HEK293 (cell line): ENCODE data around the gene P2RX7.

Experiments
- CTCF ChIA-PET: fragments of 350-600 bp; formaldehyde crosslinking; extraction: SDS; loops from one replicate; lab custom pipeline; 2021; ENCODE audit warnings: antibody characterized with exemption; lab: Yijun Ruan, JAX
- POLR2A ChIA-PET: fragments of 300-600 bp; formaldehyde crosslinking; extraction: SDS; loops from one replicate; lab custom pipeline; 2020; ENCODE audit warnings: antibody characterized with exemption, inconsistent platforms; lab: Yijun Ruan, JAX
- H3K27ac ChIP-seq: fragments of 200-500 bp; sonication (Bioruptor generic); 2 replicates; pipeline ENCODE4 v1.5.1; 2014; ENCODE audit warnings: low read depth, low read length, control low read depth, inconsistent platforms; ENCODE audit errors: extremely low read depth
- H3K36me3 ChIP-seq, 2 experiments: fragments of 200-500 bp in 1 of 2; sonication (Bioruptor generic) in 1 of 2; 1 replicate in 1 of 2; 2 replicates in 1 of 2; pipeline ENCODE4 v1.5.1; 2014 to 2017; ENCODE audit warnings: inconsistent platforms in 2 of 2, low read length in 2 of 2; ENCODE audit not compliant: control insufficient read depth in 2 of 2, insufficient read depth in 1 of 2
- H3K4me1 ChIP-seq: fragments of 200-500 bp; sonication (Bioruptor generic); 2 replicates; pipeline ENCODE4 v1.5.1; 2014; ENCODE audit warnings: mild to moderate bottlenecking, low read length, inconsistent platforms; ENCODE audit not compliant: control insufficient read depth, insufficient read depth
- H3K4me3 ChIP-seq: 2 replicates; pipeline ENCODE4 v1.5.1; 2011; ENCODE audit warnings: low read depth, mild to moderate bottlenecking, control low read depth, low read length, moderate library complexity
- H3K9me3 ChIP-seq: fragments of 200-500 bp; sonication (Bioruptor generic); 2 replicates; pipeline ENCODE4 v1.5.1; 2014; ENCODE audit warnings: low read depth, low read length, inconsistent platforms; ENCODE audit not compliant: control insufficient read depth, insufficient read depth
- GLI2 ChIP-seq: fragments of 450-650 bp; formaldehyde crosslinking; IDR thresholded peaks from 2 replicates; pipeline ENCODE4; 2017; ENCODE audit warnings: missing biosample characterization, missing genetic modification characterization, low read depth, borderline replicate concordance
- GLIS2 ChIP-seq: fragments of 450-650 bp; formaldehyde crosslinking; IDR thresholded peaks from 2 replicates; pipeline ENCODE4 v1.5.1; 2016; ENCODE audit warnings: missing biosample characterization, missing genetic modification characterization
- PRDM6 ChIP-seq: fragments of 450-650 bp; formaldehyde crosslinking; IDR thresholded peaks from 2 replicates; pipeline ENCODE4 v1.5.1; 2017; ENCODE audit warnings: missing biosample characterization, missing genetic modification characterization
- TCF7L2 ChIP-seq: IDR thresholded peaks from 2 replicates; pipeline ENCODE4 v1.6.1; 2011; ENCODE audit warnings: low read depth, mild to moderate bottlenecking, inconsistent platforms, low read length, moderate library complexity, borderline replicate concordance
- WT1 ChIP-seq: fragments of 450-650 bp; formaldehyde crosslinking; IDR thresholded peaks from 2 replicates; pipeline ENCODE4 v1.5.1; 2016; ENCODE audit warnings: missing biosample characterization, missing genetic modification characterization
- ZEB2 ChIP-seq: fragments of 450-650 bp; formaldehyde crosslinking; IDR thresholded peaks from 2 replicates; pipeline ENCODE4 v1.5.1; 2016; ENCODE audit warnings: missing biosample characterization, missing genetic modification characterization
- ZFHX2 ChIP-seq: fragments of 450-650 bp; formaldehyde crosslinking; conservative IDR thresholded peaks from 2 replicates; pipeline ENCODE4 v1.5.1; 2016; ENCODE audit warnings: missing biosample characterization, missing genetic modification characterization
- ZNF175 ChIP-seq: fragments of 450-650 bp; formaldehyde crosslinking; IDR thresholded peaks from 2 replicates; pipeline ENCODE4 v1.5.1; 2016; ENCODE audit warnings: missing biosample characterization, missing genetic modification characterization
- ZNF18 ChIP-seq: fragments of 450-650 bp; formaldehyde crosslinking; IDR thresholded peaks from 2 replicates; pipeline ENCODE4 v1.5.1; 2016; ENCODE audit warnings: missing biosample characterization, missing genetic modification characterization
- ZNF202 ChIP-seq: fragments of 450-650 bp; formaldehyde crosslinking; IDR thresholded peaks from 2 replicates; pipeline ENCODE4 v1.5.1; 2016; ENCODE audit warnings: missing biosample characterization, missing genetic modification characterization, borderline replicate concordance
- ZNF23 ChIP-seq: fragments of 450-650 bp; formaldehyde crosslinking; IDR thresholded peaks from 2 replicates; pipeline ENCODE4 v1.5.1; 2016; ENCODE audit warnings: missing biosample characterization, missing genetic modification characterization, borderline replicate concordance
- ZNF266 ChIP-seq: fragments of 450-650 bp; formaldehyde crosslinking; IDR thresholded peaks from 2 replicates; pipeline ENCODE4 v1.5.1; 2016; ENCODE audit warnings: missing biosample characterization, missing genetic modification characterization, low read depth
- ZNF350 ChIP-seq: fragments of 450-650 bp; formaldehyde crosslinking; IDR thresholded peaks from 2 replicates; pipeline ENCODE4 v1.5.0; 2017; ENCODE audit warnings: missing biosample characterization, mild to moderate bottlenecking, missing genetic modification characterization
- ZNF398 ChIP-seq: fragments of 450-650 bp; formaldehyde crosslinking; IDR thresholded peaks from 2 replicates; pipeline ENCODE4 v1.5.1; 2017; ENCODE audit warnings: missing biosample characterization, missing genetic modification characterization
- ZNF488 ChIP-seq: fragments of 450-650 bp; formaldehyde crosslinking; IDR thresholded peaks from 2 replicates; pipeline ENCODE4 v1.5.1; 2016; ENCODE audit warnings: missing biosample characterization, missing genetic modification characterization
- ZNF514 ChIP-seq: fragments of 450-650 bp; formaldehyde crosslinking; IDR thresholded peaks from 2 replicates; pipeline ENCODE4 v1.5.1; 2016; ENCODE audit warnings: missing biosample characterization, missing genetic modification characterization
- ZNF529 ChIP-seq: fragments of 450-650 bp; formaldehyde crosslinking; IDR thresholded peaks from 2 replicates; pipeline ENCODE4 v1.5.1; 2017; ENCODE audit warnings: missing genetic modification characterization, missing biosample characterization; ENCODE audit not compliant: insufficient replicate concordance
- ZNF585B ChIP-seq: fragments of 450-650 bp; formaldehyde crosslinking; IDR thresholded peaks from 2 replicates; pipeline ENCODE4 v1.5.1; 2016; ENCODE audit warnings: missing biosample characterization, missing genetic modification characterization
- ZNF624 ChIP-seq: fragments of 450-650 bp; formaldehyde crosslinking; IDR thresholded peaks from 2 replicates; pipeline ENCODE4 v1.5.1; 2017; ENCODE audit warnings: missing biosample characterization, missing genetic modification characterization
- ZNF626 ChIP-seq: fragments of 450-650 bp; sonication (Bioruptor Pico); formaldehyde crosslinking; IDR thresholded peaks from 2 replicates; pipeline ENCODE4 v1.5.1; 2018; ENCODE audit warnings: missing biosample characterization, missing genetic modification characterization, inconsistent platforms
- ZNF658 ChIP-seq: fragments of 450-650 bp; formaldehyde crosslinking; IDR thresholded peaks from 2 replicates; pipeline ENCODE4; 2016; ENCODE audit warnings: missing biosample characterization, missing genetic modification characterization
- ZNF670 ChIP-seq: fragments of 450-650 bp; formaldehyde crosslinking; IDR thresholded peaks from 2 replicates; pipeline ENCODE4 v1.5.1; 2016; ENCODE audit warnings: missing biosample characterization, missing genetic modification characterization, low read depth
- ZNF843 ChIP-seq: fragments of 450-650 bp; formaldehyde crosslinking; IDR thresholded peaks from 2 replicates; pipeline ENCODE4 v1.5.1; 2016; ENCODE audit warnings: missing biosample characterization, missing genetic modification characterization
- TF ChIP-seq, protein P1 (sequence below): fragments of 450-650 bp; formaldehyde crosslinking; IDR thresholded peaks from 2 replicates; pipeline ENCODE4 v1.5.1; 2016; ENCODE audit warnings: missing biosample characterization, missing genetic modification characterization, borderline replicate concordance

Gene P2RX7

GRCh38 chr12:121227294-121227693 is 94.6 kb downstream of the P2RX7 start:
- H3K9me3 ChIP-seq: no peaks in the 10 kb centered on the region
- H3K4me1 ChIP-seq: no peaks in the 10 kb centered on the region
- POLR2A ChIA-PET: no interaction called here
- TF ChIP-seq ZNF658 (no peak), ZNF175 (tag by site-specific recombination) (no peak), ZNF514 (no peak), WT1 (no peak), ZEB2 (tag by site-specific recombination) (no peak), ZFHX2 (no peak), ZNF23 (tag by site-specific recombination) (no peak), ZNF585B (tag by site-specific recombination) (no peak), ZNF626 (tag by site-specific recombination) (no peak), PRDM6 (tag by site-specific recombination) (no peak), ZNF202 (no peak), ZNF529 (tag by site-specific recombination) (no peak), ZNF488 (no peak), ZNF350 (tag by site-specific recombination) (no peak), GLI2 (tag by site-specific recombination) (no peak), ZNF624 (no peak), ZNF18 (tag by site-specific recombination) (no peak)
- H3K36me3 ChIP-seq: peaks cover 8 to 42% of the 10 kb centered on the region in 2 experiments; a peak in 2 of 3 replicates
- no peak overlapping the region for H3K27ac ChIP-seq
- H3K4me3 ChIP-seq: no peak overlapping the region
- CTCF ChIA-PET: interaction anchor here (0.7 kb wide), 1 partner anchor 251 kb away, joined by 3 read pairs; no protein-coding TSS in a partner anchor

DNA sequence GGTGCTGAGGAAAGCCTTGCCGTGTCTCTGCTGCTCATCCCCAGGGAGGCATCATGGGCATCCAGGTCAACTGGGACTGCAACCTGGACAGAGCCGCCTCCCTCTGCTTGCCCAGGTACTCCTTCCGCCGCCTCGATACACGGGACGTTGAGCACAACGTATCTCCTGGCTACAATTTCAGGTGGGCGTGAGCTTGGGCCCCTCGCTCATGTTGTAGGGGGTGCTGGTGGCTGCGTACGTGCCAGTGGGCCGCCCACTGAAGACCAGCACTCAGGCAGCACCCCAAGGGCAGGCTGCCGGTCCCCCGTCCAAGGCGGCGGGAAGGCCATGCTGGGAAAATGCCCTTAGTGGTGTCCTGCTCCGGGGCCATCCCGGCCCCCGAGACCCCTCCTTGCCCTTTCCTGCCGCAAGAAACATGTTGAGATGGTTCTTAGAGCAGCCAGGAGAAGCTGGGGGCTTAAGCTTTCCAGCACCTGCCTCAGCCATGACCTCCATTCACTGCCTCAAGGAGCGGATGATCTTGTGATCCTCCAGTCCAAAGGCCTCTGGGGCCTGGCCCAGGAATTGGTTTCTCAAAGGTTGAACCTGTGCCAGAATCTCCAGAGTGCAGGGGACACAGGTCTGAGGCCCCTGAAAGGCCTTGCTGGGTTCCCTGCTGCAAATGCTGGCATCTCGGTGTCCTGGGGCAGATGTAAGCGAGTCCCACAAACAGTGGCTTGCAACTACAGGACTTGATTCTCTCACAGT is 96.4 kb downstream of the P2RX7 start:
- POLR2A ChIA-PET: no interaction called here
- CTCF ChIA-PET: interaction anchor here (0.6 to 2.1 kb wide), 5 partner anchors 10 to 167 kb away, joined by 3 to 12 read pairs (median 9); no protein-coding TSS in a partner anchor
- Histone ChIP-seq H3K4me3 (no peak overlapping the region), H3K4me1 (no peaks in the 10 kb centered on the region), H3K9me3 (no peaks in the 10 kb centered on the region), H3K36me3 (peaks cover 8 to 43% of the 10 kb centered on the region in 2 experiments; a peak in 2 of 3 replicates), H3K27ac (peak overlapping the region; percentile 22; the same call in 1 of the 2 replicates)
- no peak for TF ChIP-seq TCF7L2
- TF ChIP-seq ZNF266 (tag by site-specific recombination): no peak
- TF ChIP-seq GLIS2: no peak
- no peak for TF ChIP-seq ZNF398 (tag by site-specific recombination)
- TF ChIP-seq ZNF670 (tag by site-specific recombination): no peak
- TF ChIP-seq, protein P1, sequence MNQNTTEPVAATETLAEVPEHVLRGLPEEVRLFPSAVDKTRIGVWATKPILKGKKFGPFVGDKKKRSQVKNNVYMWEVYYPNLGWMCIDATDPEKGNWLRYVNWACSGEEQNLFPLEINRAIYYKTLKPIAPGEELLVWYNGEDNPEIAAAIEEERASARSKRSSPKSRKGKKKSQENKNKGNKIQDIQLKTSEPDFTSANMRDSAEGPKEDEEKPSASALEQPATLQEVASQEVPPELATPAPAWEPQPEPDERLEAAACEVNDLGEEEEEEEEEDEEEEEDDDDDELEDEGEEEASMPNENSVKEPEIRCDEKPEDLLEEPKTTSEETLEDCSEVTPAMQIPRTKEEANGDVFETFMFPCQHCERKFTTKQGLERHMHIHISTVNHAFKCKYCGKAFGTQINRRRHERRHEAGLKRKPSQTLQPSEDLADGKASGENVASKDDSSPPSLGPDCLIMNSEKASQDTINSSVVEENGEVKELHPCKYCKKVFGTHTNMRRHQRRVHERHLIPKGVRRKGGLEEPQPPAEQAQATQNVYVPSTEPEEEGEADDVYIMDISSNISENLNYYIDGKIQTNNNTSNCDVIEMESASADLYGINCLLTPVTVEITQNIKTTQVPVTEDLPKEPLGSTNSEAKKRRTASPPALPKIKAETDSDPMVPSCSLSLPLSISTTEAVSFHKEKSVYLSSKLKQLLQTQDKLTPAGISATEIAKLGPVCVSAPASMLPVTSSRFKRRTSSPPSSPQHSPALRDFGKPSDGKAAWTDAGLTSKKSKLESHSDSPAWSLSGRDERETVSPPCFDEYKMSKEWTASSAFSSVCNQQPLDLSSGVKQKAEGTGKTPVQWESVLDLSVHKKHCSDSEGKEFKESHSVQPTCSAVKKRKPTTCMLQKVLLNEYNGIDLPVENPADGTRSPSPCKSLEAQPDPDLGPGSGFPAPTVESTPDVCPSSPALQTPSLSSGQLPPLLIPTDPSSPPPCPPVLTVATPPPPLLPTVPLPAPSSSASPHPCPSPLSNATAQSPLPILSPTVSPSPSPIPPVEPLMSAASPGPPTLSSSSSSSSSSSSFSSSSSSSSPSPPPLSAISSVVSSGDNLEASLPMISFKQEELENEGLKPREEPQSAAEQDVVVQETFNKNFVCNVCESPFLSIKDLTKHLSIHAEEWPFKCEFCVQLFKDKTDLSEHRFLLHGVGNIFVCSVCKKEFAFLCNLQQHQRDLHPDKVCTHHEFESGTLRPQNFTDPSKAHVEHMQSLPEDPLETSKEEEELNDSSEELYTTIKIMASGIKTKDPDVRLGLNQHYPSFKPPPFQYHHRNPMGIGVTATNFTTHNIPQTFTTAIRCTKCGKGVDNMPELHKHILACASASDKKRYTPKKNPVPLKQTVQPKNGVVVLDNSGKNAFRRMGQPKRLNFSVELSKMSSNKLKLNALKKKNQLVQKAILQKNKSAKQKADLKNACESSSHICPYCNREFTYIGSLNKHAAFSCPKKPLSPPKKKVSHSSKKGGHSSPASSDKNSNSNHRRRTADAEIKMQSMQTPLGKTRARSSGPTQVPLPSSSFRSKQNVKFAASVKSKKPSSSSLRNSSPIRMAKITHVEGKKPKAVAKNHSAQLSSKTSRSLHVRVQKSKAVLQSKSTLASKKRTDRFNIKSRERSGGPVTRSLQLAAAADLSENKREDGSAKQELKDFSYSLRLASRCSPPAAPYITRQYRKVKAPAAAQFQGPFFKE: no peak
- no peak for TF ChIP-seq ZNF843 (tag by site-specific recombination)
